Stimulated activated CD4-positive, alpha-beta T cell treated with anti-CD3 and anti-CD28 coated beads, Interleukin-1b, Interleukin-23, amount 100 ng/mL, for 1 hour (primary cell): ENCODE results near the gene ELMO1.

Source experiments
- DNase-seq, 2 donors: peaks; one replicate each; pipeline ENCODE4 v3.0.0-alpha.2; 2020; ENCODE audit warnings: low read depth in 2 of 2

ELMO1 gene

DNA sequence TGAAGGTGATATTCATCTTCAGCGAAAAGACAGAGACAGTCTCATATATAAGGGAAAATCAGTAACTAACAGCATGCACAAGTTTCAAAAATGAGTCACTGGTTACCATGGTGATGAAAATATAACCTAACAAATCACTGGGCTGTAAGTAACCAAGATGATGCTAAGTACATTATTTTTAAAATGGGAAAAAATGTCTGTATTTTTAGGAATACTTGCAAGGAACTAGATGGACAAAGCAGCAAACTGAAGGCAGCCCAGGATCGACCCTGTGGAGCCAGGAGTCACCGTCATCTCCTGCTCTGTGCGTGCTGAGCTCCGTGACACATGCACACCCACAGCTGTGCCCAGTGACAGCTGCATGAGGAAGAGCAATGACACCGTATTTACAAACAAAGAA is 137.3 kb downstream of the ELMO1 start:
- no peak for DNase-seq

DNA sequence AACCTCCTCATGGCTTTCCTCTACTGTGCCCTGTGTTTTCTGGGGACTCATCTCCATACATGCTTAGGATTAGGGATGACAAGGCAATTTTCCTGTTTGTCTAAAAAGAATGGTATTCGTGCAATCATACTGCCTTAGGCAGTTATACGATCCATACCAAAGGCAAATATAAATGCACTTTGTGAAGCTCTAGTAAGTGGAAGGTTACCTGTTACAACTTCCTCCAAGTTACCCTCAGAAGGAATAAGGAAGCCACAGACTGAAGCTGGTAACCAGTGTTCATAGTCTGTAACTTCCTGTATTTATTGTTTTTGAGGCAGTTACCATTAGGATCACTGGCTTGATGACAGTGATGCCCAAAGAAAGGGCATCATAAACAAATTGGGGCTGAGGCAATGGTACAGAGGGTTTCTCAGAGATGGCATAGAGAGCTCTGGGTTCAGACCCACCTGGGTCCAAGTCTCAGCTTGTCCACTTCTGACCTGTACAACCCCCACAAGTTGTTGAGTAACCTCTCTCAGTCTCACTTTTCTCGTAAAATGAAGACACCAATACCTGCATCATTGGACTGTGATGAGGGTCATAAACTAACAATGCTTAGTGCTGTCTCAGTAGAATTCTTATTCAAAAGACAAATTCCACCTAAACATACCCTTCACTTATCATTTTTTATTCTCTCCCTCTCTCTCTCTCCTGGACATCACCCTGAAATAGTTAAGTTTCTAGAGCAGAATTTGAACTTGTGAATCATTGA is 138.2 kb downstream of the ELMO1 start:
- DNase-seq: no peak

DNA sequence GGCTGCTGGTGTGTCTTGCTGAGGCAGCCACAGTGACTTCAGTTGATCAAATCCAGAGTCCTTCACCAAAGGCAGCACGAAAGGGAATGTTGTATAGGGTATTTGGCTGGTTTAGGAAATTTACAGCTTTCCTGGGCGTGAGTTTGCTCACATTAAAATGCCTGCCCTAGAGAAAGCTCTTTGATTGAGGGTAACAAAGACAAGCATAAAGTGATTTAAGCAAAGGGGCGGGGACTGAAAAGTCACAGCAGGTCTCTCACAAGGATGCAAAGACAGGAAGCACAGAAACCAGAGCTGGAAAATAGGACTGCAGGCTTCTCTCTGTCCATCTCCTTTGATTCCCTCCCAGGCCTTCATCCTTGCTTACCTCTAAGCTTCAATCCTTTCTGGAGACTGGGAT is 139.2 kb downstream of the ELMO1 start:
- DNase-seq: no peak

DNA sequence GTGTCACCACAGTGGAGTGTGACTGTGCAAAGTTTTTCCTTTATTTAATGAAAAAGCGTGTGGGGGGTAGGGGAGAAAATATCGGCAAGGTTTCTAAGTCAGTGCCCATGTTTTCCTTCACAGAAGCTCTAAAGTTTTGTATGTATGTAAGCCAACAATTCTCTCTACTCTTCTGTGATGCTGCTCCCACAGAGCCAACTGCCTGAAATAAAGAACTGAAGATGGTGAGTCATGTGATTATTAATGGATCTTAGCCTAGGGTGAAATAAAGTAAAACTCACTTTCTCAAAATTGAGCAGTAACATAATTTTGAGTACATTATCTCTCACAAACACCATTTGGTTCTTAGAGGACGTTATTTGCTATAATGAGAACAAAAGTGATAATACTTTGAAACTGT is 143.7 kb downstream of the ELMO1 start:
- no peak for DNase-seq

DNA sequence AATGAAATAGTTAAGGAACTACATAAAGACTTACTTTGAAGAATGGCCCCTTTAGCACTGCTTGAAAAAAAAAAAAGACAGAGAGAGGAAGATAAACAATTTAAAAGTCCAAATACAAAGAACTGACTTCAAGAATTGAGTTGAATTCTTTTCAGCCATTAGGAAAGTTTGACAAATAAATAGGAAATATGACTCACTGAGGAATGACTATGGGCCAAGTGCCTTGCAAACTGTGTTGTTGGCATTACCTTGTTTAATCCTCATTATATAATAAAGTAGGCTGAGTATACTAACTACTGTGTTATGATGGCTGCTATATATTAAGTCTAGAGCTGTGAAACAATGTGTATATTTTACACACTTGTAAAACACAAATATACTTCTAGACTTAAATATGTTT is 151.1 kb downstream of the ELMO1 start:
- no peak for DNase-seq

DNA sequence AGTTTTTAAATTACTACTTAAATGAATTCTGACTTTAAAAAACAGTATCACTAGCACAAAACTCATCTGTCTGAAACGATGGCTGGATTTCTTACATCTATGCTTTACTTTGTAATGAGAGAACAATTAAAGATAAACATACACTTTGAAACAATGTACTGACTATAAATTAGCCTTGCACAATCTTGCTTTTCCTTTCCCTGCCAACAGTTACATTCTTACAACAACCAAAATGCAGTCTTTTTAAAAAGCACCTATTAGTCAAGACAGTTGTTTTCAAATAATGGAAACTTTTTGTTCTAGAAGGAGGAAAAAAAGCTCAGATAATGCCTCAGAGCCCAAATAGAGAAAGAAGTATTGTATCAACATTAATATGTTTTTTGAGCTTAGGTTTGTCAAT is 153.3 kb downstream of the ELMO1 start:
- no peak for DNase-seq

DNA sequence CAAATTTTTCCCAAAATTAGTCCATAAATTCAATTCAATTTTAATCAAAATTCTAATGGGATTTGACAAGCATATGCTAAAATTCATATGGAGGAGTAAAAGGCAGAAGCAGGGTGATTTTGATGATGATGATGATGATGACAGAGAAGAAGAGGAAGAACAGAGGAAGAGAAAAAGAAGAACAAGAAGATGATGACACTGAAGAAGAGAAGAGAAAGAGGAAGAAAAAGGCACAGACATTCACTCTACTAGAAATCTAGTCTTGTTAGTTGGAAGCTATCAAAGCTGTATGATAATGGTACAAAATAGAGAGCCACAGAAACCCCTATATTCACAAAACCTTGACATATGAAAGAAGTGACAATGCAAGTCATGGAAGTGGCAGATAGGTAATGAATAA is 157.9 kb downstream of the ELMO1 start:
- DNase-seq: no peak

DNA sequence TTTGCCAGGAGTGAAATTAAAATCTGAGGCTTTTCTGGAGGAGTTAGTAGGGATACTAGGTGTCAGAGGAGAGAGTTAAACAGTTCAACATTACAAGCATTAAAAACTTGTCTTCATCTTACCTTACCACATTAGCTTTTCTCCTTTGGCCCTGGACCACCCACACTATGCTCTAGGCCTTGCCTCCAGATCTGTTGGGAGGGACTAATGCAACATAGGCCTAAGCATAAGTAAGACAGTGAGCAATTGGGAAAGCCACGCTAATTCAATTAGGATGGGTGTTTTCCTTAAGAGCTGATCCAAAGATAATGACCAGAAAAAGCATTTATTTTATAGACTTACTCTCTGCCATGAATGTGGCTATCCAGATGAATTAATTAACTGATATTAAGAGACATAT is 158.9 kb downstream of the ELMO1 start:
- no peak for DNase-seq

DNA sequence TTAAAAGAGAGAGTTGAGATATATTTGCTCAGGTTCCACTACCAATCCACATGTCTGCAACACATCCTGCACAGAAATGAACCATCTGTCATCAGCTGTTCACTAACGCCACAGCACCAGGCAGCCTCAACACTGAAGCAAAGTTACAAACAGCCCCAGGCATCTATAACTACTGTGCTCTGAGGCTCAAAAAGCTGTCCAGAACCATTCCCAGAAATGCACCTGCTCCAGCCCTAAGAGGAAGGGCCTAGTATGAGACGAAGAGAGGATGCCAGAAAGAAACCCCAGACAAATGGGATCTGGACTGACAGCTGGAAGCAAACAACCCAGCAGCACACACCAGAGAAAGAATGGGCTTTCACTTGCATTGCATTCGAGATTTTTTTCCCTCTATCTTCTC is 159.3 kb downstream of the ELMO1 start:
- DNase-seq: no peak

DNA sequence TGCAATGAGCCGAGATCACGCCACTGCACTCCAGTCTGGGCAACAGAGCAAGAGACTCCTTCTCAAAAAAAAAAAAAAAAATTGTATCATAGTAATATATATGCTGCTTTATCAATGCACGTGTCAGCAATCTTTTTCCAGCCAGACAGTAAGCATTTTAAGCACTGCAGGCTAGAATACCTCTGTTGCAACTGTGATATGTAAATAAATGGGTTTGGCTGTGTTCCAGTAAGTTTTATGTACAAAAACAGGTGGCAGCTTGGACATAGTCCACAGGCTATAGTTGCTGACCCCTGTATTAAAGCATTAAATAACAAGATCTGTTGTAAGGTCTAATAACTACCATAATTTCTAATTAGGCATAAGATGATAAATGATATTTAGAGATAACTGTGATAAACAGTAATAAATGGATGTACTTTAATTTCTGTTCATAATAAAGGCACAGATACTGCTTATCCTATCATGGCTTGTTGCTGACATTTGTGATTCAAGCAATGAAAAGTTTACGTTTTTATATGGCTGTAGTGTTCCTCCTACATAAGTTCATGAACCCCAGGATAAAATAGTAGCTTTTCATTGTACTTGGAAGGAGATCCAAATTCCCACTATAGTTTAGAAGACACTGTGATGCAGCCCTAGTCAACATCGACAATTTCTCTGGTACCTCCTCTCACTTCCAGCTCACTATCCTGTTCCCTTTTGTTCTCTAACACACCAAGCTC is 161.4 kb downstream of the ELMO1 start:
- DNase-seq: no peak

DNA sequence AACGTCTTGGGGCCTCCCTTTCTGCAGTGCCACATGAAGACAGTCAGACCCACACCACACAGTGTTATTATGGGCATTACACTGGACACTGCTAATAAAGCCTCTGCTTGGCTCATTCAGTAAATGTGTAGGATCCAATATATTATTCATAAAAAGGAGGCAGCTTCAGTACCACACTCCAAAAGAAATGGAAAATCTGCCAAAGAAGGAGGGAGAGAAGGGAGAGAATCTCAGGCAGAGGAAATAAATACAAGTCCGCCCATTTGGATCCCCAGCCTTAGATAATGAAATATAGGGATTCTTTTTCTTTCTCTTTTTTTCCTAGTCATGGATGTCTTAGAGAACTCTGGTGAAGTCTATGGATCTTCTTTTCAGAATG is 162.2 kb downstream of the ELMO1 start:
- no peak for DNase-seq

DNA sequence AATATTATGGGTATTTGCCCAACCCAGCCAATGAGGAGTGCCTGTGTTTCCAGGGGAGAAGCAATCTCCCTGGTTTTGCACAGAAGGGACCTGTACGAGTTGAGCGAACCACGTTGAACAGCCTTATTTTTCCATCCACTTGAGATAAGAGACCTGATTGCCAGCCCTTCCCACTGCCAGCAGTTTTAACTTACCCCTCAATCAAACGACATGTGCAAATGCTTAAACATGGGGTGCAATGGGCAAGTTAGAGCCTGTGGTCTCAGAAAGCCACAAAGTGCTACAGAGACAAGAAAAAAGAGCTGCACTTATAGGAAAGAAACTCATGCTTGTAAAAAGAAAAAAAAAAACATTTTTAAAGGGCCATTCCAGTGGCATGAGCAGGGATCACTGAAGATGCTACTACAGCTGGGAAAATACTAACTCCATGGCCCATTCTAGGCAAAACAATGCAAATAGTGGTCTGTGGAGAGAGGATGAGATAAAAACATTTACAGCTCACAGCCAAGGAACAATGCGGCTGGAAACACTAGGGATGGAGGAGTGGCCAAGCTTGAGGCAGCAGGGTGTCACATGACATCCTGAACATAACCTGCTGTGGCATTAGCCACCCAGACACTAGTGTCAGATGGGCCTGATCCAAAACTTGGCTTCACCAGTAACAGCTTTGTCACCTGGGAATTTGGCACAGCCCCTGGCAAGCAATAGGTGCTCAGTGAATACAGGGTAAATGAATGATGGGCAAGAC is 162.8 kb downstream of the ELMO1 start:
- no peak for DNase-seq

DNA sequence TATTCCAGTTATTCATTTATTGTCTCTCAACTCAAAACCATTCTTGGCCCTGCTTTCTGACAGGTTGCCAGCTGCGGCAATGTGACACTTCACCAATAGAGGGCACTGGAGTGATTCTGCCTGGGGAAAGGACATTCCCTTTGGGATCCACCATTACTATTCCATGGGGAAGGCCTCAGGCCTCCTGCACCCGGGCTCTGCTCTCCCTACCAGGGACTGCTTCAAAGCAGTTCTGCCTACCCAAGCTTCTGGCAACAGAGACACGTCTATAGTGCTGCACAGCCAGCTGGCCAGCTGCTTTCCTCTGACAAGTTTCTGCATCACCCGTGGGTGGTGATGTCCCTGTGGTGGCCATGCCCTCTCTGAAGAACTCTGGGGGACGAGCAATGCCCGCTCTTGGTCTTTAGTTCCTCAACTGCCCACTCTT is 163.8 kb downstream of the ELMO1 start:
- peak in 1 of 2 donors; percentile 17 for DNase-seq

DNA sequence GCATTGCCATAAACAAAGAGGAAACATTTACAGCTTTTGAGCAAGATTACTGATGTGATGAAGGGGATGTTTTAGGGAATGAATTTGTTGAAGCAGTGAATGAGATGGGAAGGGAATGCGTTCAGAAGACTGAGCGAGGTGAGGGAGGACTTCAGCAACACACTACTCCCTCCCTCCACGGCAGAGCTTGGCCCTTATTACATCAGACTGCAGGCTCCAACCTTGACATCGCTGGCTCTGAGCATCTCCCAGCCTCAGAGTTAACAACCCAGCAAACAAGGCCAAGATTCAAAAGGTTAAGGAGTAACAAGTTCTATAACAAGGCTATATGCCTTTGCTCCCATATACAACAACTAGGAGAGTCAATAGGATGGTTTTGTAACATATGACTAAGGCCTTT is 164.4 kb downstream of the ELMO1 start:
- DNase-seq: no peak

DNA sequence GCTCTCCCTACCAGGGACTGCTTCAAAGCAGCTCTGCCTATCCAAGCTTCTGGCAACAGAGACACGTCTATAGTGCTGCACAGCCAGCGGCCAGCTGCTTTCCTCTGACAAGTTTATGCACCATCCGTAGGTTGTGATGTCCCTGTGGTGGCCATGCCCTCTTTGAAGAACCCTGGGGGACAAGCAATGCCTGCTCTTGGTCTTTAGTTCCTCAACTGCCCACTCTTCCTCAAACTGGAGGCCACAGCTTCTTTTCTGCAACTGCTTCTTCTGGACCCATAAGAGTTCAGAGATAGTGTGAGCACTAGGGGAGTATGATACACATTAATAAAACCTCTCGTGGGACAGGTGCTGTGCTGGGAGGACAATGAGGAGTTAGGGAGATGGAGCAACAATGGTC is 164.9 kb downstream of the ELMO1 start:
- DNase-seq: no peak

DNA sequence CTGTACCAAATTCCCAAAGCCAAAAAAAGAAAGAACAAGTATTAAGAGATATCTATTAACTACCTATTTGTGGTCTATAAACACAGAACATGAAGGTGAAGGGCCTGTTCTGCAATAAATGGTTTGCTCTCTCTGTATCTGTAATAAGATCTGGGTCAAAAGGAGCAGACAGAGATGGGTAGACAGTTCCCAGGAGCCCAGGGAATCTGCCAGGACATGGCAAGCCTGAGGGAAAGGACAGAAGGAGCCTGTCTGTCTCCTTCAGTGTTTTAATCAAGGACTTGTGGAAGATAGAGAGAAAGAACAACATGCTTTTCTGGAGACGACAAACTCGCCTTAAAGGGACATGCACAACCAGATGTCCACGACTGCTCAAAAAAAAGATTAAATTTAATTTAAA is 165.7 kb downstream of the ELMO1 start:
- no peak for DNase-seq

DNA sequence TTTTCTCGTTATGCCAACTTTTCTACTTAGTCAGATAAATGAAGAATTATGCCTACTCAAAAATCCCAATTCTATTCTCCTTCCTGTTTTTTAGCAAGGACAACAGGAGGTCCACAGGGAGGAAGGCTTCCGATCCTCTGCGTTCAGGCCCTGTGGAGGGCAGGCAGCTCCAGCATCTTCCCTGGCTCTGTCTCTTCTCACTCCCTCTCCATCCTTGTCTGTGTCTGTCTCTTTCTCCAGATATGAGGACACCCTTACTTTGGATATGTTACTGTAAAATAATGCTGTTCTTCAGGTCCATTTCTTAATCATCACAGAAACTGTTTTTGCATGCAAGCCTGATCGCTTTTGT is 166.6 kb downstream of the ELMO1 start:
- DNase-seq: no peak

DNA sequence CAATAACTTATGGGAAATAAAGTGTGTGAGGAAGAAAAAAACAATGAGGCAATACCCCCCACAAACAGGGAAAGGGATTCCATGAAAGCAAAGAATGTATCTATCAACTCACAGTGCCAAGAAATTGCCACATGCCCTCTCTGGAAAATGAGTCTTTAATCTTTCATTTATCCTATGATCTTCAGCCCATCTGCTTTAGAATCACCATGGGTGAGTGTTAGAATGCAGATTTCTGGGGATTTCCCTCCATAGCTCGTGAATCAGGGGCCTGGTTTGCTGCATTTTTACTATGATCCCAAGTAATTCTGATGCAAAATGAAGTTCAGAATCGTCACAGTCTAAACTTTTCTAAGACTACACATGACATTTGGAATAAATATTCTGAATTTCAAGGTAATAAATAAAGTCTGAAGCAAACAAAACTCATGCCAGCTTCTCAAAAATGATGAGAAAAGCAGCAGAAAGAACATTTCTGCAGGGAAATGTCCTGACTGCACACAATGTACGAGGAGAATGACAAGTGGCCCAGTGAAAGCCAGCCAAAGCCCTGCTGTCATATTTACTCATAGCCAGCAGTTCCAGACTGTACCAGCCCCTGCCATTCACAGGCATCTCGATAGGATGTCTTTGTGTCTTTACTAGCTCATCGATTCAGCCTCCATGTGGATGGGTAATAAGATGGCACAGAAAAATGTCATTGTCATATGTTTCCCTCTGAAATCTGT is 167.1 kb downstream of the ELMO1 start:
- DNase-seq: no peak

DNA sequence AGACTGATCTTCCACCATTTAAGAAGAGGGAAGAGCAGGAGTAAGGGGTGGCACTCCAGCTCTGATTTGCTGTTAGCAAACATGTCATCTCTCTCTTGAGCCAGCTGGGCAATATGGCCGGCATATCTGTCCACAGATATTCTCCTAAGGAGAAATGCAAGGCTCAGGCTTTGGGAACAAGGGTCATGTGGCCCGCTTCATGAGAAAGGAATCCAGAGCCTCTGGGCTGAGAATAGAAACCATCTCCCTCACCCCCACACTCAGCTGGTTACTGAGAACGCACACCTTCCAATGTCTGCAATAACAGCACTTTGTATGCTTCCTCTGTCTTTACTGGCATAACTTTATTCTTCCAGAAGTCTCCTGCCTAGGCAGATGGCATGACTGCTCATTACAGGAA is 171.2 kb downstream of the ELMO1 start:
- DNase-seq: no peak

DNA sequence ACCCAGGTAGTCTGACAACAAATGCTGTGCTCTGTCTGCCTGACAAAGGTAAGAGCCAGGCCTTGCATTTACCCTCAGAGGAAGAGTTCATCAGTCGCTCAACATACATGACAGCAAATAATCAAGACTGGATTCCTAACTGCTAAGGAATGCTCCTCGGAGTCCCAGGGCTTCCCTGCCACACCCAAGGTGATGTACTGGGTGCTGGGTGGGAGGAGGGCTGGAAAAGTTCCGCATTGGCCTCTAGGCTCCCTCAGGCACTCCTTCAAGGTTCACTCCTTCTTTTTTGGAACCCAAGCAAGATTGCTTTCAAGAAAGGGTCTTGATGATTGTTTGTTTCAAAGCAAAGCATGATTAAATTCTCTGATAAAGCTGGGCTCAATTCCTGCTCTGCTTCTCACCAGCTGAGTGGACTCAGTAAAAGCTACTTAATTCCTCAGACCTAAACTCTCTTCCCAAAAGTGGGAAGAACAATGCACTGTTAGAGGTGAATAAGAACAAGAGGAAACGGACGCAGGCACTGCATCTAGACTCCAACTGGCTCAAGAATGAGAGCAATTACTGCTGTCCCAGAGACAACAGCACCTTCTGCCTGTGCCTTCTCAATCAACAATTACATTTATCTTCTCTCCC is 173.5 kb downstream of the ELMO1 start:
- no peak for DNase-seq

DNA sequence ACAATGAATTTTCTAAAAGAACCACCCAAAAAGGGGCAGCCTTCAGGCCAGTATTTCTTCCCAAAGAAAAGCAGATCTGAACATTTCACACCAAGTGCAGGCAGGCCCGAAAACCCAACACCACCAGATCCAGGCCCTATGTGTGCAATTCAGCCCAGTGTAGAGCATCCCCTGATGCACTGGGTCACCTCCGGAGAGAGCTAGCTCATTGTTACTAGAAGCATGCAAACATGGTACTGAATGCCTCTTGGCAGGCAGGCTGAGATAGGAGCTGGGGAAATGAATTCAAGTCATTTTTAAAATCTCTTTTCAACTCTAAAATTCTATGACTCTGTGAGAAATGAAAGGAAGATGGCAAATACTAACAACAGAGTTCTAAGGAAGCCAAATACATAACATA is 174.8 kb downstream of the ELMO1 start:
- no peak for DNase-seq
